ENCODE measurements around the gene DNAJC30.

GRCh38 chr7:73642834-73643233 is 40.4 kb downstream of the DNAJC30 start:
- TF ChIP-seq, protein P1, sequence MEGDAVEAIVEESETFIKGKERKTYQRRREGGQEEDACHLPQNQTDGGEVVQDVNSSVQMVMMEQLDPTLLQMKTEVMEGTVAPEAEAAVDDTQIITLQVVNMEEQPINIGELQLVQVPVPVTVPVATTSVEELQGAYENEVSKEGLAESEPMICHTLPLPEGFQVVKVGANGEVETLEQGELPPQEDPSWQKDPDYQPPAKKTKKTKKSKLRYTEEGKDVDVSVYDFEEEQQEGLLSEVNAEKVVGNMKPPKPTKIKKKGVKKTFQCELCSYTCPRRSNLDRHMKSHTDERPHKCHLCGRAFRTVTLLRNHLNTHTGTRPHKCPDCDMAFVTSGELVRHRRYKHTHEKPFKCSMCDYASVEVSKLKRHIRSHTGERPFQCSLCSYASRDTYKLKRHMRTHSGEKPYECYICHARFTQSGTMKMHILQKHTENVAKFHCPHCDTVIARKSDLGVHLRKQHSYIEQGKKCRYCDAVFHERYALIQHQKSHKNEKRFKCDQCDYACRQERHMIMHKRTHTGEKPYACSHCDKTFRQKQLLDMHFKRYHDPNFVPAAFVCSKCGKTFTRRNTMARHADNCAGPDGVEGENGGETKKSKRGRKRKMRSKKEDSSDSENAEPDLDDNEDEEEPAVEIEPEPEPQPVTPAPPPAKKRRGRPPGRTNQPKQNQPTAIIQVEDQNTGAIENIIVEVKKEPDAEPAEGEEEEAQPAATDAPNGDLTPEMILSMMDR (conservative IDR thresholded peaks at IDR 0.05; ENCODE audit: low read depth in 2 of 2) = no peak
- TF ChIP-seq EZH2 (IDR thresholded peaks at IDR 0.05; ENCODE audit: low read depth, unreplicated experiment) = no peak
- no peak for TF ChIP-seq REST (IDR thresholded peaks at IDR 0.05; ENCODE audit: unreplicated experiment)
- no peak for TF ChIP-seq CREB1 (CRISPR knock-in tag; IDR thresholded peaks at IDR 0.05; ENCODE audit: low read depth)
- TF ChIP-seq ZNF331 (CRISPR knock-in tag; IDR thresholded peaks at IDR 0.05; ENCODE audit: low read depth) = no peak
- TF ChIP-seq POLR2AphosphoS5 (IDR thresholded peaks at IDR 0.05; ENCODE audit: low read depth) = no peak
- no peak for TF ChIP-seq ZNF462 (CRISPR knock-in tag; IDR thresholded peaks at IDR 0.05)
- no peak for TF ChIP-seq ZNF114 (CRISPR knock-in tag; IDR thresholded peaks at IDR 0.05)
- TF ChIP-seq, protein P2, sequence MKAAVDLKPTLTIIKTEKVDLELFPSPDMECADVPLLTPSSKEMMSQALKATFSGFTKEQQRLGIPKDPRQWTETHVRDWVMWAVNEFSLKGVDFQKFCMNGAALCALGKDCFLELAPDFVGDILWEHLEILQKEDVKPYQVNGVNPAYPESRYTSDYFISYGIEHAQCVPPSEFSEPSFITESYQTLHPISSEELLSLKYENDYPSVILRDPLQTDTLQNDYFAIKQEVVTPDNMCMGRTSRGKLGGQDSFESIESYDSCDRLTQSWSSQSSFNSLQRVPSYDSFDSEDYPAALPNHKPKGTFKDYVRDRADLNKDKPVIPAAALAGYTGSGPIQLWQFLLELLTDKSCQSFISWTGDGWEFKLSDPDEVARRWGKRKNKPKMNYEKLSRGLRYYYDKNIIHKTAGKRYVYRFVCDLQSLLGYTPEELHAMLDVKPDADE (IDR thresholded peaks at IDR 0.05) = no peak
- no peak for TF ChIP-seq EZH2phosphoT487 (IDR thresholded peaks at IDR 0.05; ENCODE audit: unreplicated experiment)
- TF ChIP-seq NANOG (IDR thresholded peaks at IDR 0.05; ENCODE audit: borderline replicate concordance) = no peak
- no peak for TF ChIP-seq STAT1 (IDR thresholded peaks at IDR 0.05; ENCODE audit: unreplicated experiment)
- TF ChIP-seq JUNB (IDR thresholded peaks at IDR 0.05; ENCODE audit: unreplicated experiment) = no peak
